Dermis blood vessel endothelial cell (primary cell): Measurements from ENCODE around the gene SGIP1. TPM values are rescaled to one million over a fixed set of nuclear protein-coding genes. Genes with fewer than 3 reads are reported as not detected.

Experiments used
- DNase-seq: peaks from one replicate; pipeline ENCODE4 v3.0.0; 2010
- total RNA-seq: library from RNA; depleted of rRNA; stranded (reverse); fragments of >200 nt; gene quantifications from 2 replicates; pipeline ENCODE4 v1.2.3, GENCODE V29; 2014

SGIP1 gene
- 37.4 and 48.0 TPM in 2 replicates for total RNA-seq

GRCh38 chr1:66533804-66534740 lies at the start of gene SGIP1:
SGIP1 (plus strand) TSS chr1:66534153; CDS start chr1:66534359, 206 bp downstream.
- DNase-seq = peak; percentile 89

GRCh38 chr1:66489151-66489550 lies 44.8 kb upstream of the SGIP1 start:
- DNase-seq = peak; percentile 43

- no peak for DNase-seq
These were observed 43.9 kb upstream of the SGIP1 start for GRCh38 chr1:66489972-66490601.

- DNase-seq = peak; percentile 15
These were observed 43.1 kb upstream of the SGIP1 start for GRCh38 chr1:66490816-66491215.

- no peak for DNase-seq
These were observed 41.5 kb upstream of the SGIP1 start for GRCh38 chr1:66492424-66492823.

GRCh38 chr1:66493731-66494130 lies 40.2 kb upstream of the SGIP1 start:
- no peak for DNase-seq

GRCh38 chr1:66494482-66494881 lies 39.5 kb upstream of the SGIP1 start:
- DNase-seq = no peak

- peak; percentile 6 for DNase-seq
These were observed 38.5 kb upstream of the SGIP1 start for GRCh38 chr1:66495495-66495894.

- no peak for DNase-seq
These were observed 36.0 kb upstream of the SGIP1 start for GRCh38 chr1:66497910-66498309.

- DNase-seq = no peak
These were observed 33.7 kb upstream of the SGIP1 start for GRCh38 chr1:66500301-66500700.

- DNase-seq = no peak
These were observed 31.9 kb upstream of the SGIP1 start for GRCh38 chr1:66502086-66502485.

GRCh38 chr1:66503841-66504470 lies 30.0 kb upstream of the SGIP1 start:
- DNase-seq = peak; percentile 88

GRCh38 chr1:66505671-66506392 lies 28.1 kb upstream of the SGIP1 start:
- peak; percentile 75 for DNase-seq

GRCh38 chr1:66506393-66506687 lies 27.6 kb upstream of the SGIP1 start:
- DNase-seq = no peak

GRCh38 chr1:66506991-66507390 lies 27.0 kb upstream of the SGIP1 start:
- no peak for DNase-seq

- no peak for DNase-seq
These were observed 23.5 kb upstream of the SGIP1 start for GRCh38 chr1:66510407-66510806.

GRCh38 chr1:66511118-66511517 lies 22.8 kb upstream of the SGIP1 start:
- no peak for DNase-seq

GRCh38 chr1:66517959-66518358 lies 16.0 kb upstream of the SGIP1 start:
- no peak for DNase-seq

GRCh38 chr1:66518654-66519053 lies 15.3 kb upstream of the SGIP1 start:
- no peak for DNase-seq

- DNase-seq = no peak
These were observed 14.0 kb upstream of the SGIP1 start for GRCh38 chr1:66519992-66520391.

GRCh38 chr1:66520655-66521054 lies 13.3 kb upstream of the SGIP1 start:
- no peak for DNase-seq

- DNase-seq = peak; percentile 56
These were observed 12.1 kb upstream of the SGIP1 start for GRCh38 chr1:66521721-66522365.
